Stimulated activated naive CD4-positive, alpha-beta T cell (primary cell): ENCODE data around the gene GPRC5B.

Experiments
- DNase-seq, 6 experiments: peaks; one replicate each; lab custom pipeline; 2025; lab: John Stamatoyannopoulos, UW

The GPRC5B gene

GRCh38 chr16:19898166-19898565 is 13.5 kb upstream of the GPRC5B start:
- no peak for DNase-seq

- DNase-seq, result no peak
Measured at GRCh38 chr16:19896951-19897350, 12.3 kb upstream of the GPRC5B start.

GRCh38 chr16:19894586-19894985 is 9.9 kb upstream of the GPRC5B start:
- DNase-seq, result no peak

GRCh38 chr16:19892902-19893301 is 8.3 kb upstream of the GPRC5B start:
- no peak for DNase-seq

GRCh38 chr16:19890901-19891300 is 6.3 kb upstream of the GPRC5B start:
- no peak for DNase-seq

- no peak for DNase-seq
Measured at GRCh38 chr16:19888834-19889233, 4.2 kb upstream of the GPRC5B start.

GRCh38 chr16:19886073-19886941 is 1.7 kb upstream of the GPRC5B start:
- peak; percentile 56 to 86 (median 72) for DNase-seq

GRCh38 chr16:19885451-19886072 is 914 bp upstream of the GPRC5B start:
- DNase-seq, result peak in 3 of 6 experiments; percentile 17 to 55 (median 25)

- peak in 3 of 6 experiments; percentile 8 to 26 (median 19) for DNase-seq
Measured at GRCh38 chr16:19883966-19884485, 622 bp downstream of the GPRC5B start.

GRCh38 chr16:19883296-19883965 is 1.2 kb downstream of the GPRC5B start:
- DNase-seq, result peak in 3 of 6 experiments; percentile 8 to 22 (median 21)

- DNase-seq, result no peak
Measured at GRCh38 chr16:19882646-19883045, 2.0 kb downstream of the GPRC5B start.

- no peak for DNase-seq
Measured at GRCh38 chr16:19882186-19882585, 2.5 kb downstream of the GPRC5B start.

- no peak for DNase-seq
Measured at GRCh38 chr16:19881783-19882182, 2.9 kb downstream of the GPRC5B start.

GRCh38 chr16:19881028-19881427 is 3.6 kb downstream of the GPRC5B start:
- DNase-seq, result no peak

- DNase-seq, result no peak
Measured at GRCh38 chr16:19879241-19879792, 5.3 kb downstream of the GPRC5B start.

- no peak for DNase-seq
Measured at GRCh38 chr16:19878757-19879156, 5.9 kb downstream of the GPRC5B start.

- no peak for DNase-seq
Measured at GRCh38 chr16:19876501-19877059, 8.1 kb downstream of the GPRC5B start.

GRCh38 chr16:19875900-19876299 is 8.7 kb downstream of the GPRC5B start:
- no peak for DNase-seq

- DNase-seq, result no peak
Measured at GRCh38 chr16:19874851-19875546, 9.6 kb downstream of the GPRC5B start.

GRCh38 chr16:19874026-19874425 is 10.6 kb downstream of the GPRC5B start:
- no peak for DNase-seq

- DNase-seq, result no peak
Measured at GRCh38 chr16:19872935-19873334, 11.7 kb downstream of the GPRC5B start.
